Measurements from ENCODE around the gene FKBP10.
"Not testable (repeated sequence)": the region's sequence is repeated elsewhere in the genome, so short reads cannot be mapped to it uniquely, and the experiment has no call there.

Gene FKBP10

GRCh38 chr17:41812381-41813151 is at the start of gene FKBP10:
FKBP10 (plus strand) TSS chr17:41813004; CDS start chr17:41813035, 31 bp downstream.
- DNase-seq: no peak

GRCh38 chr17:41763327-41763726 is 49.5 kb upstream of the FKBP10 start:
- DNase-seq: no peak

GRCh38 chr17:41766135-41766534 is 46.7 kb upstream of the FKBP10 start:
- no peak for DNase-seq

- no peak for DNase-seq
Measured at GRCh38 chr17:41767324-41768042, 45.3 kb upstream of the FKBP10 start.

GRCh38 chr17:41768682-41769288 is 44.0 kb upstream of the FKBP10 start:
- no peak for DNase-seq

GRCh38 chr17:41769346-41769862 is 43.4 kb upstream of the FKBP10 start:
- DNase-seq: no peak

GRCh38 chr17:41769985-41770384 is 42.8 kb upstream of the FKBP10 start:
- no peak for DNase-seq

- no peak for DNase-seq
Measured at GRCh38 chr17:41771389-41772206, 41.2 kb upstream of the FKBP10 start.

GRCh38 chr17:41772218-41772585 is 40.6 kb upstream of the FKBP10 start:
- no peak for DNase-seq

- DNase-seq: no peak
Measured at GRCh38 chr17:41772586-41773189, 40.1 kb upstream of the FKBP10 start.

- no peak for DNase-seq
Measured at GRCh38 chr17:41773190-41773588, 39.6 kb upstream of the FKBP10 start.

- no peak for DNase-seq
Measured at GRCh38 chr17:41773731-41774193, 39.0 kb upstream of the FKBP10 start.

GRCh38 chr17:41775394-41776226 is 37.2 kb upstream of the FKBP10 start:
- no peak for DNase-seq

GRCh38 chr17:41776262-41776900 is 36.4 kb upstream of the FKBP10 start:
- DNase-seq: not testable (repeated sequence)

- DNase-seq: no peak
Measured at GRCh38 chr17:41777157-41777573, 35.6 kb upstream of the FKBP10 start.

GRCh38 chr17:41777574-41778188 is 35.1 kb upstream of the FKBP10 start:
- no peak for DNase-seq

- no peak for DNase-seq
Measured at GRCh38 chr17:41779954-41780353, 32.9 kb upstream of the FKBP10 start.

- no peak for DNase-seq
Measured at GRCh38 chr17:41781404-41782110, 31.2 kb upstream of the FKBP10 start.

GRCh38 chr17:41782142-41782541 is 30.7 kb upstream of the FKBP10 start:
- no peak for DNase-seq
